ENCODE measurements around the gene RAPGEF6. TPM values are rescaled to one million over a fixed set of nuclear protein-coding genes. Genes with fewer than 3 reads are reported as not detected.

RAPGEF6 gene
- total RNA-seq, 1 donor from 2014 or later, result 16.9 TPM

GRCh38 chr5:131545845-131546244, 89.2 kb downstream of the RAPGEF6 start:
- Mint-ChIP-seq H3K27ac (ENCODE audit: unreplicated experiment) (no peak overlapping the region), H3K4me3 (ENCODE audit: unreplicated experiment) (no peak overlapping the region), H3K4me1 (ENCODE audit: unreplicated experiment) (peaks cover 14% of the 10 kb centered on the region), H3K36me3 (ENCODE audit: low read depth, unreplicated experiment) (no peaks in the 10 kb centered on the region), H3K9me3 (ENCODE audit: unreplicated experiment) (no peaks in the 10 kb centered on the region), H3K27me3 (ENCODE audit: unreplicated experiment) (no peaks in the 10 kb centered on the region)
- no peak for TF ChIP-seq CTCF (IDR thresholded peaks at IDR 0.05; ENCODE audit: unreplicated experiment)
- no peak for DNase-seq (ENCODE audit: low spot score)

GRCh38 chr5:131542723-131543122, 92.3 kb downstream of the RAPGEF6 start:
- no peak for DNase-seq (ENCODE audit: low spot score)
- H3K36me3 Mint-ChIP-seq (ENCODE audit: low read depth, unreplicated experiment), result no peaks in the 10 kb centered on the region
- H3K4me3 Mint-ChIP-seq (ENCODE audit: unreplicated experiment), result no peak overlapping the region
- no peaks in the 10 kb centered on the region for H3K9me3 Mint-ChIP-seq (ENCODE audit: unreplicated experiment)
- no peak for TF ChIP-seq CTCF (IDR thresholded peaks at IDR 0.05; ENCODE audit: unreplicated experiment)
- H3K27me3 Mint-ChIP-seq (ENCODE audit: unreplicated experiment), result no peaks in the 10 kb centered on the region
- H3K27ac Mint-ChIP-seq (ENCODE audit: unreplicated experiment), result no peak overlapping the region
- peaks cover 2% of the 10 kb centered on the region for H3K4me1 Mint-ChIP-seq (ENCODE audit: unreplicated experiment)

- Mint-ChIP-seq H3K27ac (ENCODE audit: unreplicated experiment) (no peak overlapping the region), H3K4me1 (ENCODE audit: unreplicated experiment) (peaks cover 2% of the 10 kb centered on the region), H3K27me3 (ENCODE audit: unreplicated experiment) (no peaks in the 10 kb centered on the region), H3K4me3 (ENCODE audit: unreplicated experiment) (no peak overlapping the region), H3K9me3 (ENCODE audit: unreplicated experiment) (no peaks in the 10 kb centered on the region), H3K36me3 (ENCODE audit: low read depth, unreplicated experiment) (no peaks in the 10 kb centered on the region)
- TF ChIP-seq CTCF (IDR thresholded peaks at IDR 0.05; ENCODE audit: unreplicated experiment), result no peak
- DNase-seq (ENCODE audit: low spot score), result no peak
Observed at GRCh38 chr5:131541762-131542161, 93.3 kb downstream of the RAPGEF6 start.

- H3K27me3 Mint-ChIP-seq (ENCODE audit: unreplicated experiment), result no peaks in the 10 kb centered on the region
Observed at GRCh38 chr5:131541071-131541470, 94.0 kb downstream of the RAPGEF6 start.

GRCh38 chr5:131539251-131539650, 95.8 kb downstream of the RAPGEF6 start:
- no peak for DNase-seq (ENCODE audit: low spot score)
- no peak for TF ChIP-seq CTCF (IDR thresholded peaks at IDR 0.05; ENCODE audit: unreplicated experiment)
- Mint-ChIP-seq H3K27ac (ENCODE audit: unreplicated experiment) (no peak overlapping the region), H3K4me1 (ENCODE audit: unreplicated experiment) (peaks cover 6% of the 10 kb centered on the region), H3K4me3 (ENCODE audit: unreplicated experiment) (no peak overlapping the region), H3K36me3 (ENCODE audit: low read depth, unreplicated experiment) (no peaks in the 10 kb centered on the region), H3K27me3 (ENCODE audit: unreplicated experiment) (no peaks in the 10 kb centered on the region), H3K9me3 (ENCODE audit: unreplicated experiment) (no peaks in the 10 kb centered on the region)

More at GRCh38 chr5:131541071-131541470, 94.0 kb downstream of the RAPGEF6 start:
- Mint-ChIP-seq H3K27ac (ENCODE audit: unreplicated experiment) (peak overlapping the region; percentile 53), H3K4me3 (ENCODE audit: unreplicated experiment) (no peak overlapping the region), H3K36me3 (ENCODE audit: low read depth, unreplicated experiment) (no peaks in the 10 kb centered on the region), H3K9me3 (ENCODE audit: unreplicated experiment) (no peaks in the 10 kb centered on the region), H3K4me1 (ENCODE audit: unreplicated experiment) (peaks cover 2% of the 10 kb centered on the region)
- TF ChIP-seq CTCF (IDR thresholded peaks at IDR 0.05; ENCODE audit: unreplicated experiment), result no peak
- no peak for DNase-seq (ENCODE audit: low spot score)

Measured in endothelial cell (in vitro differentiated cells).